HUES6 (cell line): Measurements from ENCODE around the gene NUP107.
A peak's percentile ranks its signal among the peaks of the same experiment; 100 is the strongest.

Source experiments
- H3K27ac ChIP-seq: 2 replicates; pipeline ENCODE4 v1.7.0; 2013; ENCODE audit warnings: low read depth, mild to moderate bottlenecking, low read length, inconsistent platforms
- H3K27me3 ChIP-seq: 2 replicates; pipeline ENCODE4 v1.6.1; 2013; ENCODE audit warnings: low read length; ENCODE audit not compliant: control insufficient read depth, insufficient read depth
- H3K36me3 ChIP-seq: 2 replicates; pipeline ENCODE4 v1.6.1; 2013; ENCODE audit warnings: low read length; ENCODE audit not compliant: control insufficient read depth, insufficient read depth
- H3K4me1 ChIP-seq: 2 replicates; pipeline ENCODE4 v1.6.1; 2013; ENCODE audit warnings: low read length; ENCODE audit not compliant: control insufficient read depth, insufficient read depth
- H3K4me3 ChIP-seq: 2 replicates; pipeline ENCODE4 v1.5.1; 2013; ENCODE audit warnings: low read depth, low read length
- H3K9ac ChIP-seq: one replicate; pipeline ENCODE4 v1.6.1; 2013; ENCODE audit warnings: mild to moderate bottlenecking, low read length
- H3K9me3 ChIP-seq: 2 replicates; pipeline ENCODE4 v1.6.1; 2013; ENCODE audit warnings: low read depth, low read length; ENCODE audit not compliant: control insufficient read depth, insufficient read depth

Gene NUP107

GRCh38 chr12:68733661-68734071, 46.9 kb downstream of the NUP107 start:
- 0 out of 2 replicates have a peak overlapping the region, but pooled peaks have one; percentile 53 for H3K27ac ChIP-seq
- H3K9ac ChIP-seq, result no peak overlapping the region
- H3K4me1 ChIP-seq, result no peaks in the 10 kb centered on the region
- no peaks in the 10 kb centered on the region for H3K9me3 ChIP-seq
- H3K36me3 ChIP-seq, result peaks cover 81% of the 10 kb centered on the region
- H3K4me3 ChIP-seq, result no peak overlapping the region
- H3K27me3 ChIP-seq, result no peaks in the 10 kb centered on the region

- H3K9me3 ChIP-seq, result no peaks in the 10 kb centered on the region
- H3K27me3 ChIP-seq, result no peaks in the 10 kb centered on the region
- peaks cover 70% of the 10 kb centered on the region for H3K36me3 ChIP-seq
- H3K9ac ChIP-seq, result no peak overlapping the region
- no peak overlapping the region for H3K27ac ChIP-seq
- H3K4me3 ChIP-seq, result no peak overlapping the region
- H3K4me1 ChIP-seq, result no peaks in the 10 kb centered on the region
These were observed 53.1 kb downstream of the NUP107 start for GRCh38 chr12:68739891-68740290.

GRCh38 chr12:68743356-68743755, 56.6 kb downstream of the NUP107 start:
- Histone ChIP-seq H3K27ac (no peak overlapping the region), H3K4me1 (peaks cover 14% of the 10 kb centered on the region), H3K9ac (no peak overlapping the region), H3K9me3 (no peaks in the 10 kb centered on the region), H3K36me3 (peaks cover 41% of the 10 kb centered on the region), H3K4me3 (no peak overlapping the region), H3K27me3 (no peaks in the 10 kb centered on the region)

- Histone ChIP-seq H3K27me3 (no peaks in the 10 kb centered on the region), H3K9me3 (no peaks in the 10 kb centered on the region), H3K4me1 (peaks cover 14% of the 10 kb centered on the region), H3K4me3 (peak overlapping the region; percentile 85), H3K36me3 (peaks cover 31% of the 10 kb centered on the region), H3K9ac (peak overlapping the region; percentile 84), H3K27ac (0 out of 2 replicates have a peak overlapping the region, but pooled peaks have one; percentile 34)
These were observed 58.7 kb downstream of the NUP107 start for GRCh38 chr12:68745376-68745903.

GRCh38 chr12:68745904-68746571, 59.3 kb downstream of the NUP107 start, which contains the start of gene SLC35E3:
TSS of gene SLC35E3 (plus strand) at chr12:68746176. CDS start at chr12:68746378, 202 bp downstream.
- Histone ChIP-seq H3K27ac (peak within 1 kb of the TSS; percentile 34; the same call in 1 of the 2 replicates), H3K9me3 (no peaks in the 10 kb centered on the region), H3K36me3 (peaks cover 36% of the 10 kb centered on the region)

GRCh38 chr12:68746572-68747180, 59.9 kb downstream of the NUP107 start:
- H3K27ac ChIP-seq, result peak overlapping the region; percentile 6; the same call in 1 of the 2 replicates
- peaks cover 36% of the 10 kb centered on the region for H3K36me3 ChIP-seq
- H3K9ac ChIP-seq, result peak overlapping the region; percentile 84
- H3K4me3 ChIP-seq, result peak overlapping the region; percentile 85
- no peaks in the 10 kb centered on the region for H3K27me3 ChIP-seq
- H3K4me1 ChIP-seq, result peaks cover 14% of the 10 kb centered on the region
- no peaks in the 10 kb centered on the region for H3K9me3 ChIP-seq

More at GRCh38 chr12:68745904-68746571, 59.3 kb downstream of the NUP107 start, which contains the start of gene SLC35E3:
- Histone ChIP-seq H3K27me3 (no peaks in the 10 kb centered on the region), H3K9ac (peak within 1 kb of the TSS; percentile 84), H3K4me1 (peaks cover 14% of the 10 kb centered on the region), H3K4me3 (peak within 1 kb of the TSS; percentile 85)

- H3K4me3 ChIP-seq, result no peak overlapping the region
- peaks cover 46% of the 10 kb centered on the region for H3K36me3 ChIP-seq
These were observed 62.7 kb downstream of the NUP107 start for GRCh38 chr12:68749443-68749842.

GRCh38 chr12:68749861-68750260, 63.1 kb downstream of the NUP107 start:
- Histone ChIP-seq H3K9me3 (no peaks in the 10 kb centered on the region), H3K27ac (no peak overlapping the region), H3K36me3 (peaks cover 49% of the 10 kb centered on the region), H3K4me1 (peaks cover 14% of the 10 kb centered on the region), H3K4me3 (no peak overlapping the region), H3K27me3 (no peaks in the 10 kb centered on the region), H3K9ac (no peak overlapping the region)

More at GRCh38 chr12:68749443-68749842, 62.7 kb downstream of the NUP107 start:
- H3K27me3 ChIP-seq, result no peaks in the 10 kb centered on the region
- H3K9ac ChIP-seq, result no peak overlapping the region
- H3K27ac ChIP-seq, result no peak overlapping the region
- peaks cover 14% of the 10 kb centered on the region for H3K4me1 ChIP-seq
- H3K9me3 ChIP-seq, result no peaks in the 10 kb centered on the region

GRCh38 chr12:68750506-68750905, 63.7 kb downstream of the NUP107 start:
- Histone ChIP-seq H3K27me3 (no peaks in the 10 kb centered on the region), H3K36me3 (peaks cover 56% of the 10 kb centered on the region), H3K9ac (no peak overlapping the region), H3K4me3 (no peak overlapping the region), H3K27ac (no peak overlapping the region), H3K4me1 (peaks cover 12% of the 10 kb centered on the region), H3K9me3 (no peaks in the 10 kb centered on the region)

- Histone ChIP-seq H3K4me1 (no peaks in the 10 kb centered on the region), H3K27me3 (no peaks in the 10 kb centered on the region), H3K4me3 (no peak overlapping the region), H3K27ac (no peak overlapping the region), H3K9me3 (no peaks in the 10 kb centered on the region), H3K9ac (no peak overlapping the region), H3K36me3 (peaks cover 80% of the 10 kb centered on the region)
These were observed 68.9 kb downstream of the NUP107 start for GRCh38 chr12:68755536-68756243.
